Lower lobe of right lung (tissue), 2 donors: Measurements from ENCODE around the gene EVC. TPM values are rescaled to one million over a fixed set of nuclear protein-coding genes. Genes with fewer than 3 reads are reported as not detected.

Experiments used
- ATAC-seq, 2 donors: fragments of 200-7000 bp; cut with Tn5 transposase; one replicate each; pipeline ENCODE4 v1.9.1; 2020 to 2022; ENCODE audit warnings: mild to moderate bottlenecking in 2 of 2, moderate library complexity in 2 of 2
- DNase-seq: peaks from one replicate; pipeline ENCODE4 v3.0.0-alpha.2; 2020
- H3K27ac ChIP-seq: fragments of 200-600 bp; one replicate; pipeline ENCODE4 v1.8.0; 2022
- H3K27me3 ChIP-seq: fragments of 200-600 bp; one replicate; pipeline ENCODE4 v1.8.0; 2022; ENCODE audit warnings: low read depth
- H3K36me3 ChIP-seq: fragments of 200-600 bp; one replicate; pipeline ENCODE4 v1.8.0; 2022; ENCODE audit warnings: mild to moderate bottlenecking
- H3K4me1 ChIP-seq: fragments of 200-600 bp; one replicate; pipeline ENCODE4 v1.8.0; 2022
- H3K4me3 ChIP-seq: fragments of 200-600 bp; one replicate; pipeline ENCODE4 v1.8.0; 2022; ENCODE audit warnings: mild to moderate bottlenecking
- H3K9me3 ChIP-seq: fragments of 200-600 bp; one replicate; pipeline ENCODE4 v1.8.0; 2022
- CTCF ChIP-seq: fragments of 200-600 bp; IDR thresholded peaks from one replicate; pipeline ENCODE4 v1.8.0; 2022; ENCODE audit warnings: antibody characterized with exemption, mild to moderate bottlenecking
- intact Hi-C: fragments of 100-400 bp; cut with DNase I; formaldehyde crosslinking; loops from one replicate; pipeline ENCODE4 v1.11.0; 2022
- total RNA-seq: library from RNA; stranded (reverse); fragmentation: NEBNext Ultra II Directional; extraction: Animal tissue kit (Norgen Biotek cat#: 25700); gene quantifications from one replicate; pipeline ENCODE4 v1.2.1, GENCODE V29; 2021
- donor health status: DM: no; HTN: yes; CAD: no; lungs with severe emphysema.

The EVC gene
- total RNA-seq, 1 donor from 2014 or later, result 24.3 TPM

- no peak for ATAC-seq
- Histone ChIP-seq H3K4me3 (no peak overlapping the region), H3K4me1 (no peaks in the 10 kb centered on the region), H3K27me3 (no peaks in the 10 kb centered on the region), H3K9me3 (no peaks in the 10 kb centered on the region), H3K36me3 (peaks cover 34% of the 10 kb centered on the region), H3K27ac (no peak overlapping the region)
- DNase-seq, result no peak
- intact Hi-C loops, result no loop called here
- TF ChIP-seq CTCF, result no peak
Observed at GRCh38 chr4:5795580-5795979, 84.6 kb downstream of the EVC start.

GRCh38 chr4:5796976-5797375, 86.0 kb downstream of the EVC start:
- Histone ChIP-seq H3K9me3 (no peaks in the 10 kb centered on the region), H3K4me3 (no peak overlapping the region), H3K27ac (no peak overlapping the region), H3K27me3 (no peaks in the 10 kb centered on the region), H3K4me1 (no peaks in the 10 kb centered on the region), H3K36me3 (peaks cover 43% of the 10 kb centered on the region)
- no peak for TF ChIP-seq CTCF
- intact Hi-C loops, result no loop called here
- peak in 1 of 2 donors; percentile 29 for ATAC-seq
- DNase-seq, result no peak

- DNase-seq (no peak), ATAC-seq (no peak)
- no peaks in the 10 kb centered on the region for H3K4me1 ChIP-seq
- H3K36me3 ChIP-seq, result peaks cover 51% of the 10 kb centered on the region
- H3K4me3 ChIP-seq, result no peak overlapping the region
- H3K27ac ChIP-seq, result no peak overlapping the region
- no peaks in the 10 kb centered on the region for H3K27me3 ChIP-seq
- no peaks in the 10 kb centered on the region for H3K9me3 ChIP-seq
- intact Hi-C loops, result no loop called here
- no peak for TF ChIP-seq CTCF
Observed at GRCh38 chr4:5797866-5798265, 86.9 kb downstream of the EVC start.

- TF ChIP-seq CTCF, result no peak
- intact Hi-C loops, result no loop called here
- peak in 1 of 2 donors; percentile 31 for ATAC-seq
- Histone ChIP-seq H3K36me3 (peaks cover 54% of the 10 kb centered on the region), H3K27me3 (no peaks in the 10 kb centered on the region), H3K4me1 (no peaks in the 10 kb centered on the region), H3K27ac (no peak overlapping the region), H3K9me3 (no peaks in the 10 kb centered on the region), H3K4me3 (no peak overlapping the region)
- DNase-seq, result no peak
Observed at GRCh38 chr4:5798462-5798861, 87.5 kb downstream of the EVC start.

- Histone ChIP-seq H3K27ac (no peak overlapping the region), H3K27me3 (no peaks in the 10 kb centered on the region), H3K4me3 (no peak overlapping the region), H3K36me3 (peaks cover 55% of the 10 kb centered on the region), H3K9me3 (no peaks in the 10 kb centered on the region), H3K4me1 (no peaks in the 10 kb centered on the region)
- ATAC-seq, result no peak
- intact Hi-C loops, result no loop called here
- TF ChIP-seq CTCF, result no peak
- no peak for DNase-seq
Observed at GRCh38 chr4:5798946-5799345, 87.9 kb downstream of the EVC start.

- no peak for DNase-seq
- Histone ChIP-seq H3K4me1 (no peaks in the 10 kb centered on the region), H3K36me3 (peaks cover 58% of the 10 kb centered on the region)
Observed at GRCh38 chr4:5799406-5799805, 88.4 kb downstream of the EVC start.

More at GRCh38 chr4:5799406-5799805, 88.4 kb downstream of the EVC start:
- TF ChIP-seq CTCF, result no peak
- H3K27ac ChIP-seq, result no peak overlapping the region
- intact Hi-C loops, result no loop called here
- ATAC-seq, result no peak
- H3K27me3 ChIP-seq, result no peaks in the 10 kb centered on the region
- no peaks in the 10 kb centered on the region for H3K9me3 ChIP-seq
- H3K4me3 ChIP-seq, result no peak overlapping the region
